ENCODE data around the gene RXRA. TPM values are rescaled to one million over a fixed set of nuclear protein-coding genes. Genes with fewer than 3 reads are reported as not detected.

RXRA gene
- total RNA-seq, 1 experiment from 2014 or later = 19.1 TPM

DNA sequence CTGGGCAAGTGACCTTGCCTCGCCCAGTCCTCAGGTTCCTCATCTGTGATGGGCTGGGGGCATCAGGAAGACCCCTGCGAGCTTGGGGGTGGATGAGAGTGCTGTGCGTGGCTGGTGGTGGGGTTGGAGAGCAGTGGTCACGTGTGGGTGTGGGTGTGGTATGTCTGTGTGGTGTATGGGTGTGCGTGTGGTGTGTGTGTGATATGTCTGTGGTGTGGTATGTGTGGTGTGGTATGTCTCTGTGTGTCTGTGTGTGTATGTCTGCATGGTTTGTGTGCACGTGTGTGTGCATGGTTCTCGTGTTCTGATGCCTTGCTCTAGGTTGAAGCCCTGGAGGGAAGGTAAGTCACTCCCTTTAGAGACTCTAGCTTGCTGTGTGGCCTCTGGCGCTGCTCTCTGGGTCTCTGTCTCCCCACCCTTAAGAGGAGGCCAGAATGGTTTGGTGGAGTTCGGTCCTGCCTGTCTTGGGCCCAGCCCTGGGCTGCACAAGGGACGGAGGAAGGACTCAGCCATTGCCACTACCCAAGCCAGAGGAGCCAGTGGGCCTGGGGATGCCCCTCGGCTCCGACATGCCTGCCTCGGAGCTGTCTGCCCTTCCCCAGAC, 87.0 kb downstream of the RXRA start:
- no peak for DNase-seq (ENCODE audit: low read depth)

DNA sequence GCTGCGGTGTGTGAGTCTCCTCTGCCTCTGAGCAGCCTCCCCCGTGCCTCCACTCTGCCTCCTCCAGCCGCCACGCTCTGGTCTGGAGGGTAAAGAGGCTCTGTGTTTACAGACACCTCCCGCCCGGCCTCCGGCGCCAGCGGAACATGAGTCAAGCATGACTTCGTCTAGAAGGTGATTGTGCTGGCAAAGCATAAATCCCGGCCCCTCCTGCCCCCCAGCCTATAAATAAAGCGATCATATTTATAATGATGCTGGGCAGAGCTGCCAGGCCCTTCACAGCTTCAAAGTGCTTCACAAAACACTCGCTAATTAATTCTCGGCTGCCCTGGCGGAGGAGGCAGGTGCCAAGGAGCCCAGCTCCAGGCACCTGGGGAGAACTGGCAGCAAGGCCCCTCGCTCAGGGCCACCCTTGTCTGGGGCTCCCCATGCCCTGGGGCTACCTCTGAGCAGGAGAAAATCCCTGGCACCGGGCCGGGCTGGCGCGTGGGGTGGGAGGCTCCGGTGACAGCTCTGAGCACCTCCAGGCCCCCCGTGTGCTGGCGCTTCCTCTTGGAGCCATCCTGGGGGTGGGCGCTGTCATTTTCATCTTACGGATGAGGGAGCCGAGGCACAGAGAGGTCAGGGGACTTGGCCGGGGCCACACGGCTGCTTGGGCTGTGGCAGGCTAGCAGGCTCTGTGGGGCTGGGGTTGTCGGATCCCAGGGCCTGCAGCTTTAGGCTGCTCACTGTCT, 87.8 kb downstream of the RXRA start:
- peak; percentile 94 for DNase-seq (ENCODE audit: low read depth)

DNA sequence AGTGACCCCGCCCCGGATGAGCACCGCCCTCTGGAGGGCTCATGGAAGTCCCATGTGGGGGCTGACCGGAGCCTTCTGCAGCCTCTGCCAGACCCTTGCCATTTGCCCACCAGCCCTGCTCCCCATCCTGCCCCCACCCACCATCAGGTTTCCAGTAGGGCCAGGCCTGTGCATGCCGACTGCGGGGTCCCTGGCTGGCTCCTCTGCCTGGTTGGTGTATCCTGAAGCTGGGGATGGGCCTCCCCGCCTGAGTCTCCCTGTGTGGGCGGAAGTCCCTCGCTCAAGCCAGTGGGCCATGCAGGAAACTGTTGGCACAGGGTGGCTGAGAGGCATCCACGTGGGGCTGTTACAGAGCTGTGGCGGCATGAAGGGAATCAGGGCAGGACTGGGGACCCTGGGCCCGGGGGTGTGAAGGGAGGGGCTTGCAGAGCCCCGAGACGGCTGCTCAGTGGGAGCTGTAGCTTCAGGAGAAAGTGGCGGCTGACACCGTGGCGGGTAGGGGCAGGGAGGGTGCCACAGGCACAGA, 88.7 kb downstream of the RXRA start:
- DNase-seq (ENCODE audit: low read depth) = no peak

DNA sequence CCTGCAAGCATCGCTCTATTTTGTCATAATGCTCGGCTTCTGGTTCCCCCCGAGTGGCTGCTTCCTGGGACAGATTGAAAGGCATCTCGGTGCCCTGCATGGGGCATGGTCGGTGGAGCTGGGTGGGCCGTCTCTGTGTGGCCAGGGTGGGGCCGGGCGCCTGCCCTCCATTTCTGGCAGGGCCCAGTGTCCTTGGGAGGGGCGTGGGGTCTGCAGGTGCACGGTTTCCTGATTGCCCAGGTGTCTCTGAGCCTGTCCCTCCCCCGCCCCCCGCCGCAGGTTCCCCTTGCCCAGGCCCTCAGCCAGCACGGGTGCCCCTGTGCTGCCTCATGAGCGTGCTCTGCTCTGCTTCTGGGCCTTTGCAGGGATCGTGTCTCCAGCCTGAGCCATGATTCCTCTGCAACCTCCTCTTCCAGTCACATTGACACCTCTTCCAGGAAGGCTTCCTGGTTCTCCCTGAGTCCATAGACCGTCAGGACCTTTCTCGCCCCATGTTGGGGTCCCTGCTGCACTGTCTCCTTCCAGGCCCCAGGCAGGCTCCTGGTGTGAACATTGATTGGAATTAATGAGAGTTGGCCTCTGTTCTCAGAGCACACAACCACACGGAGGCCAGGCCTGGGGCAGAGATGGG, 90.2 kb downstream of the RXRA start:
- DNase-seq (ENCODE audit: low read depth) = no peak

DNA sequence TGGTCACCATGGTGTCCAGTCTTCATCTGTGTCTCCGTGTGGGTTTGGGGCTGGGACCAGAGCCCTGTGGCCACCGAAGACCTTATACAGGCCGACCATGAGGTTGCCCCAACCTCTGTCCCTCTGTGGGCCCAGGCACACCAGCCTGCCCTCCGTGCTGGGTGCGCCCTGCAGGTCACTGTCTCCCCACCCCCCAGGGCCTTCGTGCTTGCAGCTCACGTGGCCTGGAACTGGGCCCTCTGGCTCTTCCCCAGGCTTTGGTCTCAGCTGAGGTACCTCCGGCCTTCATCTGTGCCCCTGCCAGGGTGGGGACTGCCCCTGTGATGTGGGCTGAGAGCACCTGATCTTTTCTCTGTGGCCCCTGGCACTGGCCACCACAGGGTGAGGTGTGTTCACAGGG, 92.1 kb downstream of the RXRA start:
- no peak for DNase-seq (ENCODE audit: low read depth)

DNA sequence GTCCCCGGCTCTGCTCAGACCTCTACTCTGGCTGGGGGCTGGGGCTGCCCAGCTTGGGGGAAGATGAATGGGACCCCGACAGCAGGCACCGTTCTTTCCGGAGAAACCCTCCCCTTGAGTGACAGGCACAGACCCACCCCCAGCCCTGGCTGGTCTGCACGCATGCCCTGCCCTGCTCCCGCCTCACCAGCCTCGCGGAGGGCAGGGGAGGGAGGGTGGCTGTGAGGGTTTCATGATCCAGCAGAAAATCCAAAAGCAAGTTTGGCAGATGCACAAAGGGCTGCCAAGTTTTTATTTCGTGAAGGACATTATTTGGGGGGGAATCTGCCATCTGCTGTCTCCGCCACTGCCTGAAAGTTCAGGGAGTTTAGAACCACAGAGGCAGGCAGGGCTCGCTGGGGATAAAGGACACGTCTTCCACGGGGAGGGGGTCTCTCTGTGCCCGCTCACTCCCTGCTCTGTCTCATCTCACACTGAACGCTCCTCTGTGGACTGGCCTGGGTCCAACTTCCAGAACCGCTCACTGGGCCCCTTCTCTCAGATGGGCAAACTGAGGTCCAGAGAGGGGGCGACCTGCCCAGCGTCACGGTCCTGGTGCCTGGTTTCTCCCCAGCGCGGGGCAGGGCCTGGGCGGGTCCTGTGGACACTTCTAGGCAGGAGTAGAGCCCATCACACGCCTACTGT, 92.9 kb downstream of the RXRA start:
- no peak for DNase-seq (ENCODE audit: low read depth)

DNA sequence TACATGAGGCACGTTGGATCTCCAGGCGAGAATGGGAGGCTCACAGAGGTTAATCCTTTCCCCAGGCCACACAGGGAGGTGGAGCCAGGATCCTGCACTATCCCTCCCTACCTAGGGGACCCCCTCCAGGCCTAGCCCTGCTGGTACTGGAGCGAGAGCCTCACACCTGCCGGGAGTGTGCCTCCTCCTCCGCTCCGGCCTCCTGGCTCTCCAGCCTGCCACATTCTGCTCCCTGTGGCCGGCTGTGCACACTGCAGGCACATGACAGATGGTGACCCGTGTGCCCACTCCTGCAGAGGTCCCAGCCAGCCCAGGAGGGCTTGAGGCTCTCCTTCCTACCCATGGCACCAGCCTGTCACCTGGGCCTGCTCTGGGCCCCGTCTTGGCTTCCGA, 93.4 kb downstream of the RXRA start:
- no peak for DNase-seq (ENCODE audit: low read depth)

DNA sequence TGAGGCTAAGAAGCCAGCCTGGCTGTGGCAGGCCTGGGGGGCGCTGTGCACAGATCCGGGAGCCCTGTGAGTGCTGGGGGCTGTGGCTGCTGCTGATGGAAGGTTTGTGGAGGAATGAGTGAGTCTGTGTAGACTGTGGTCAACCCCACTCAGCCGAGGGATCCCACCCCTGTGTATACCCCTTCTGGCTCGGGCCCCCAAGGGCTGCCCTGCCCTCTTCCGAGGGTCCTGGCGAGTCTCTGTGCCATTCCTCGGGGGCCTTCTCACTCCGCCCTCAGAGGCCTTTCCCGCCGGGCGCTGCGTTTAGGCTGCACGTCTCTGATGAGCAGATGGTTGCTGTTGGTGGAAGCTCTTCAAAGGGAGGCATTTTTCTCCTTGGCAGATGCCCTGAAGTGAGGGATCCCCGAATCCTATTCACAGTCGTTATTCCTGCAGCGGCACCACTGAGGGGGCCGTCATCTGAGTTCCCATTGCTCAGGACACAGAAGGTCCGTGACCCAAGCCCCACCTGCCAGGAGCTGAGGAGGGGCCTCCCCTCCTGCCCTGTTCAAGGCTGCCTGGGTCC, 94.1 kb downstream of the RXRA start:
- no peak for DNase-seq (ENCODE audit: low read depth)

DNA sequence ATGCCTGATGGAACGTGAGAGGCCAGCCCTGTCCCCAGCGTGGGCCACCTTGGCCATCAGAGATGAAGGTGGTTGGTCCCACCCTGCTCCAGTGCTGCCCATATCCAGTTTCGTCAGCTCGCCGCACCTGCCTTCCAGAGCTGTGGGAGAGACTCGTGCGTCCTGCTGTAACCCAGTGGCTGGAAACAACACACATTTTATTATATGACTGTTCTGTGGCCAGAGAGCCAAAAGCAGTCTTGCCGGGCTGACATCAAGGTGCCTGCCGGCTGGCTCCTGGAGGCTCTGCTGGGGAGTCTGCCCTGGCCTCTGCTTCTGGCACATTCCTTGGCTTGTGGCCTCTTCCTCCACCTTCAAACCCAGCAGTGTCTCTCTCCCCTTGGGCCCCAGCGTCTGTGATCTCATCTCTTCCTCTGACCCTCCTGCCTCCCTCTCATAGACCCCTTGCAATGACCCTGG, 94.7 kb downstream of the RXRA start:
- no peak for DNase-seq (ENCODE audit: low read depth)

DNA sequence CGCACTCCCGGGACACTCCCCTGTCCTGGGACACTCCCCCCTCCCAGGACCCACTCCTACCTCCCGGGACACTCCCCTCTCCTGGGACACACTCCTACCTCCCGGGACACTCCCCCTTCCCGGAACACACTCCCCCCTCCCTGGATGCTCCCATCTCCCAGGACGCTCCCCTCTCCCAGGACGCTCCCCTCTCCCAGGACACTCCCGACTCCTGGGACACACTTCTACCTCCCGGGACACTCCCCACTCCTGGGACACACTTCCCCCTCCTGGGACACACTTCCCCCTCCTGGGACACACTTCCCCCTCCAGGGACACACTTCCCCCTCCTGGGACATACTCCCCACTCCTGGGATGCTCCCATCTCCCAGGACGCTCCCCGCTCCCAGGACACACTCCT, 95.6 kb downstream of the RXRA start:
- DNase-seq (ENCODE audit: low read depth) = no peak

DNA sequence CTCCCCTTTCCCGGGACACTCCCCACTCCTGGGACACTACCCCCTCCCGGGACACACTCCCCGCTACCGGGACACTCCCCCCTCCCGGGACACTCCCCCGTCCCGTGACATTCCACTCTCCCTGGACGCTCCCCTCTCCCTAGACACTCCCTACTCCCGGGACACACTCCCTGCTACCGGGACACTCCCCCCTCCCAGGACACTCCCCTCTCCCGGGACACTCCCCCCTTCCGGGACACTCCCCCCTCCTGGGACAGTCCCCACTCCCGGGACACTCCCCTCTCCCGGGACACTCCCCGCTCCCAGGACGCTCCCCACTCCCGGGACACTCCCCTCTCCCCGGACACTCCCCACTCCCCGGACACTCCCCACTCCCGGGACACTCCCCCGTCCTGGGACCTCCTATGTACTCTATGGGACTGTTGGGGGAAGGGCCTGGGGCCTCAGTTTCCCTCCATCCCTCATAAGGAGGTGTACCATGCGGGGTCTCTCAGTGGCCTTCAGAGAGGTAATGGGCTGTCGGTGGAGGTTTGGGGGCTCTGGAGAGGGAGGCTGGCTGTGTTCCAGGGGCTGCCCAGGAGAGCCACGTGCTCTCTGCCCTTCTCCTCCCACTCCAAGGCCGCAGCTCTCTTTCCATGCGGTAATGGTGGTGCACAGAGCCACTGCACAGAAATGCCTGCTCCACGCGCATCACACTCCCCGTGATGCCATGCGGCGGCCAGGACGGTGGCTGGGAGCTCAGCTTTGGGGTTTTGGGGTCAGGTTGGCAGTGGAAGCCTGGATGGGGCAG, 96.2 kb downstream of the RXRA start:
- DNase-seq (ENCODE audit: low read depth) = no peak

DNA sequence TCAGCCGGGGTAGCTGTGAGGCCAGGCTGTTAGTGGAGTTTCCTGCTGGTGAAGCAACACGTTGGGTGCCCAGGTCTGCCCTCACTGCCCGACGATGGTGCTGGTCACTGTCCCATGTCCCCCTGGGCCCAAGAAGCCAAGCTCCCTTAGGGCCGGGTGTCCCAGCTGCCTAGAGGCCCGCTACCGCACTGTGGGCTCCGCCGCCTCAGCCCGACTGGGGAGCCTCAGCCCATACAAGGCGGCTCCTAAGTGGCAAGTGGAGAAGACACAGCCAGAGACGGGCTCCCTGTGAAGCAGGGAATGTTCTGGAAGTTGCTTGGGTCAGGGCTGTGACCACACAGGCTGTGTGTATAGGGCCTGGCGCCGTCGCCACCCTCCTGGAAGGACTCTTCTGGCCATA, 96.9 kb downstream of the RXRA start:
- no peak for DNase-seq (ENCODE audit: low read depth)

DNA sequence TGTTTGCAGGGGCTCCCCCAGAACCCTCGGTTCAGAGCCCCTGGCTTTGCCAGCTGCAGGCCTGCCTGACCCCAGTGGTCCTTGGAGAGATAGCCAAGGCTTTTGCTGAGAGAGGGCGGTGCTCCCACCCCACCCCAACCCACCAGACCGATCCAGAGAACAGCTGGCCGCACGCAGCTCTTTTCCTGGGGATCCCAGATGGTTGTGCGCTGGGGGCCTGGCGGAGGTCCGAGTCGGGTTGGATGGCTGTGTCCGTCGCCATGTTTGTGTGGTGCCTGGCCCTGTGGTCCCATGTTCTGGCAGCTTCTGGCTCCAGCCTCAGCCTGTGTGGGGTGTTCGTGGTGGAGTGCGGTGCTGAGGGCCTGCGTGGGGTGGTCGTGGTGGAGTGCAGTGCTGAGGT, 97.5 kb downstream of the RXRA start:
- DNase-seq (ENCODE audit: low read depth) = no peak

DNA sequence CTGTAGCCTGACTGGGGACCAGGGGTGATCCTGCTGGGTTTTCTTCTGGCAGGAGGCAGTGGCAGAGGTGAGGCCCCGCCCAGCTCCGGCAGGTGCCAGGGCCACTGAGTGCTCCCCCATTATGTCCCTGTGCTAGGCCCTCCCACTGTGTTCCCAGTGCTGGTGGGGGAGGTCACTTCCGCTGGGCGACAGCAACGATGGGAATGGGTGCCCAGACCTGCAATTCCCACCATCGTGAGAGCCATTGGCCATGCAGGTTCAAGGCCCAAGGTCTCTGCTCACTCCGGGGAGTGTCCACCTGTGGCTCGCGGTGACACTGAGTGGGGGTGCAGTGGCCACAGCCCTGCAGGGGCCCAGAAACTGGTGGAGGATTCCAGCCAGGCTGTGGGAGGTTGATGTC, 98.6 kb downstream of the RXRA start:
- no peak for DNase-seq (ENCODE audit: low read depth)

DNA sequence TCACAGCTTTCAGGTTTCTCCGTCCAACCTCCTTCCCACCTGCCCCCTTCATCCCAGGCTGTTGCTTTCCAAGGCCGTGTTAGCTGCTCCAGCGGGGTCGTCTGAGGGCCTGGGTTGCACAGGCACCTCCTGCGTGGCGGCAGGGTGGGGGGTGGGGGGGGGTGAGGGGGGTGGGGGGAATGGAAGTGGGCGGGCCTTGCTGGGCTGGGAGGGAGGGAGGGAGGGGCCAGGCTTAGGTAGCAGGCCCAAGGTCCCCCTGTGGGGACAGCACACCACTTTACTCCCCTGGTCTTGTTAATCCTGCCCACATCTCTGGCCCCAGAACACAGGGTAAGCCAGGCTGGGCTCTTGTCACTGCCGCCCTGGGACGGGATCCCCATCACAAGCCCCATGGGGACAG, 99.1 kb downstream of the RXRA start:
- no peak for DNase-seq (ENCODE audit: low read depth)

DNA sequence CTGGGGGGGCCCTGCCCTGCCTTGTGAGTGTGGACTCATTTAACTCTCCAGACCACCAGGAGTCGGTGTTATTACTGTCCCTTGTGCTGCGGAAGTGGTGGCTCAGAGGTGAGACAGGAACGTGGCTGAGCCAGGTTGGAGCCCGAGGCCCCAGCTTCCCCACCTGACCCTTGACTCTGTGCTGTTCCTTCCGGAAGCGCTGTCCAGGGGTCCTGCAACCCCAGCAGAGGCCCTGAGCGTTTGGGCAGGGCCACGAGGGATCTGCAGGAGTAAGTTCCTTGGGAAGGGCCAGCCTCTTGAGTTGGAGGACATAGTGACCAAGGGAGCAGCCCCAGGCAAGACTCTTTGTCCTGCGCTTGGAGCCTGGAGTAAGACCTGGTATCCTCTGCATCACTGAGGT, 99.6 kb downstream of the RXRA start:
- DNase-seq (ENCODE audit: low read depth) = no peak

DNA sequence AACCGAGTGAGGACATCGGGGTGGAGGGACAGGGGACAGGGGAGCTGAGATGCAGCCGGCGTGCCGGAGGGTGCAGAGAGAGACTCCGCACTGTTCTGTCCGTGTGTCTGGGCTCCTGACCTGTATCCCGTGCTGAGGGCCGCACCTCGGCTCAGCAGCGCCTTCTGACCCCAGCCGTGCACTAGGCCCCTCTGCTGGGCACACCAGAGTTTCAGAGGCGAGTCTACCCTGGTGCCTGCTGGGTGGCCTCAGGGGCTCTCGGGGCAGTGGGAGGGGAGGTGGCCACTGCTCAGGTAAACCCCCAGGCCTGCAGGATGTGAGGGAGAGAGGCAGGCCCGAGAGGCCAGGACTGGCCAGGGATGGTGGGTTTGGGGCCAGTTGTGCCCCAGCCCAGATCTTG, 100.2 kb downstream of the RXRA start:
- no peak for DNase-seq (ENCODE audit: low read depth)

DNA sequence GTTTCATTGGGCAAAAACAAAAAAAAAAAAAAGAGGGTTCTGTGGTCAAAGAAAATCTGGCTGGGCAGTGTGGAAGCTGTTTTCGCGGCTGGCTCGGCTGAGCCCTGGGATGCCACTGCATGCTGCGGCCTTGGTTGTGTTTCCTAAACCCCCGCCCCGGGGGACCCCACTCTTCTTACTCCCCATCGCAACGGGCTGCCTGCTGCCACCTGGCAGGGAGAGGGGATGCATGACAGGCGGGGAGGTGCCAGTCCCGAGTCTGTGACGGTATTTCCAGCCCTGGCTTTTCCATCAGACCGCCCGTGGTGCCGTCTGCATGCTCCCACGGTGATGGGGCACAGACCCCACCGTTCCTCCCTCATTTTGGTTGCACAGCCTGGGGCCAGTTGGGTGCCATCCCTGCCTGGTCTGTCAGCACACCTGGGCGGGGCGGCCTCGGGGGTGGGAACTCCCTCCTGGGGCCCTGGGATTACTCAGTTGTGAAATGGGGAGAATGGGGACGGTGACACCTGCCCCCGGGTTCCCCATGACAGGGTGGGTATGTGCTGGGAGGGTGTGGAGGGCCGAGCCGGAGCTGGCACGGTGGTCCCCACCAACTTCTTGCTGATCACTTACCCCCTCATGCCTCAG, 101.0 kb downstream of the RXRA start:
- DNase-seq (ENCODE audit: low read depth) = no peak

DNA sequence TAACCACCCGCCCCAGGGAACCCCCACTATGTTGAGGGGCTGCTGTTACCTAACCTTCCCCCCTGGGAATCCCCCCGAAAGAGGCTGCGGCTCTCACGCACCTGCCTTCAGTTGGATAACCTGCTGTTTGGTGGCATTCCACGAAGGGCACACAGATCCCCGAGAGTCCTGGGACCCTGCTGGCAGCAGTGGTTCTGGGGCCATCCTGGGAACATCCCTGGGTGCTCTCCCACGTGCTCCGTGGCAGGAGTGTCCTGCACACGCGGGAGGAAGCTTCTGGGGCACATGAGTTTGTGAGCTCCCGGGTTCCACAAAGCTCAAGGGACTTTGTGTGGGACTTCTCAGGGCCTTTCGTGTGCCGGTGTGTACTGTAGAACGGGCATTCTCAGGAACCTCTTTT, 102.3 kb downstream of the RXRA start:
- DNase-seq (ENCODE audit: low read depth) = no peak

DNA sequence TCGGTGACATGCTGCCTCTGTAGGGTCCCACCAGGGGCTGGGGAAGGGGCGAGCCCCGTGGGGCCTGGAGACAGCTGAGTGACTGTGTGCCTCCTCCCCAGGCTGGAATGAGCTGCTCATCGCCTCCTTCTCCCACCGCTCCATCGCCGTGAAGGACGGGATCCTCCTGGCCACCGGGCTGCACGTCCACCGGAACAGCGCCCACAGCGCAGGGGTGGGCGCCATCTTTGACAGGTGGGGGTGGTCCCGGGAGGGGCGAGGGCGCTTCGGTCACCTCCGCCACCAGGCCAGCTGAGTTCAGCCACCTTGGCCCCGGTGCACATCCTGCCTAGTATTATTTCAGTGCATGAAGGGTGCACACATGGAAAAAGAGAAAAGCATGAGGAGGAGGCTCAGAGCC, 102.8 kb downstream of the RXRA start:
- DNase-seq (ENCODE audit: low read depth) = no peak

Measured in HT1080 (cell line).